ENCODE data around the gene JCHAIN. TPM values are rescaled to one million over a fixed set of nuclear protein-coding genes. Genes with fewer than 3 reads are reported as not detected.

JCHAIN gene
- total and polyA plus RNA-seq, 9 of the 15 experiments (the other 6 are each of a cell fraction or from before 2014, with no cell fraction given) = 0.04 to 0.68 (median 0.26) TPM; not detected in 5

- peak in 1 of 2 experiments; percentile 48; a peak in 1 of 4 replicates for TF ChIP-seq MAZ (CRISPR knock-in tag; conservative IDR thresholded peaks at IDR 0.05 in 1 of 2, IDR thresholded peaks at IDR 0.05 in 1 of 2)
- TF ChIP-seq ZNF175 (CRISPR knock-in tag; IDR thresholded peaks at IDR 0.05; ENCODE audit: low read depth) = peak; percentile 94; the same call in 1 of the 2 replicates
- 0 out of 2 replicates have a peak, but pooled peaks have one; percentile 33 for TF ChIP-seq DDX20 (tag; IDR thresholded peaks at IDR 0.05; ENCODE audit: low read depth)
- no peak for TF ChIP-seq ZNF224 (CRISPR knock-in tag; IDR thresholded peaks at IDR 0.05)
- TF ChIP-seq RBM15 (IDR thresholded peaks at IDR 0.05; ENCODE audit: insufficient read depth, low read length) = no peak
- TF ChIP-seq CREM (IDR thresholded peaks at IDR 0.05; ENCODE audit: low read depth) = peak; percentile 30; the same call in 1 of the 2 replicates
- TF ChIP-seq EP400 (IDR thresholded peaks at IDR 0.05) = peak; percentile 81
- TF ChIP-seq RCOR1 (IDR thresholded peaks at IDR 0.05; ENCODE audit: borderline replicate concordance in 1 of 2, low read depth in 2 of 2, low read length in 2 of 2) = peak in 1 of 2 experiments; percentile 74; a peak in 1 of 4 replicates
- no peak for TF ChIP-seq FOS (IDR thresholded peaks at IDR 0.05; ENCODE audit: extremely low read depth, insufficient read length)
- peak; percentile 44; the same call in 1 of the 2 replicates for TF ChIP-seq CTBP1 (IDR thresholded peaks at IDR 0.05; ENCODE audit: borderline replicate concordance)
- no peak for TF ChIP-seq KLF16 (IDR thresholded peaks at IDR 0.05)
- peak; percentile 95 for TF ChIP-seq L3MBTL2 (IDR thresholded peaks at IDR 0.05)
- TF ChIP-seq TCF7L2 (IDR thresholded peaks at IDR 0.05; ENCODE audit: low read depth, low read length) = no peak
- peak; percentile 86 for TF ChIP-seq CXXC5 (CRISPR knock-in tag; IDR thresholded peaks at IDR 0.05)
- TF ChIP-seq ATF4 (CRISPR knock-in tag; IDR thresholded peaks at IDR 0.05) = peak; percentile 87
- TF ChIP-seq ATF1 (CRISPR knock-in tag; IDR thresholded peaks at IDR 0.05) = no peak
- peak; percentile 48; the same call in 1 of the 2 replicates for TF ChIP-seq ATF1 (tag; IDR thresholded peaks at IDR 0.05)
- 0 out of 3 replicates have a peak, but pooled peaks of 1 of the 2 experiments have one; percentile 18 for TF ChIP-seq CBX3 (IDR thresholded peaks at IDR 0.05; ENCODE audit: borderline replicate concordance in 1 of 2, low read length in 2 of 2)
- peak; percentile 66; the same call in 1 of the 2 replicates for TF ChIP-seq SMARCA4 (IDR thresholded peaks at IDR 0.05)
- no peak for TF ChIP-seq SP2 (IDR thresholded peaks at IDR 0.05; ENCODE audit: extremely low read depth, low read depth, low read length, poor library complexity, severe bottlenecking)
- no peak for TF ChIP-seq PHB (CRISPR knock-in tag; IDR thresholded peaks at IDR 0.05)
- no peak for TF ChIP-seq SP1 (CRISPR knock-in tag; IDR thresholded peaks at IDR 0.05)
- TF ChIP-seq ZBTB1 (CRISPR knock-in tag; IDR thresholded peaks at IDR 0.05; ENCODE audit: borderline replicate concordance, low read depth) = no peak
- no peak for TF ChIP-seq BMI1 (IDR thresholded peaks at IDR 0.05; ENCODE audit: low read length)
- no peak for TF ChIP-seq PHF20 (IDR thresholded peaks at IDR 0.05; ENCODE audit: partially characterized antibody)
- TF ChIP-seq POLR2H (tag; IDR thresholded peaks at IDR 0.05; ENCODE audit: low read depth) = peak; percentile 83
- TF ChIP-seq ZNF197 (CRISPR knock-in tag; IDR thresholded peaks at IDR 0.05; ENCODE audit: low read depth) = 0 out of 2 replicates have a peak, but pooled peaks have one; percentile 36
- no peak for TF ChIP-seq SRSF9 (IDR thresholded peaks at IDR 0.05; ENCODE audit: borderline replicate concordance, low read depth, low read length)
- peak; percentile 92 for TF ChIP-seq CEBPG (CRISPR knock-in tag; IDR thresholded peaks at IDR 0.05)
- peak; percentile 79 to 92 for TF ChIP-seq CEBPG (tag; conservative IDR thresholded peaks at IDR 0.05 in 1 of 2, IDR thresholded peaks at IDR 0.05 in 1 of 2)
These were observed 48.0 kb upstream of the JCHAIN start (continued) for GRCh38 chr4:70714079-70714887.
